Measurements from ENCODE around the gene SUN5.

DNA sequence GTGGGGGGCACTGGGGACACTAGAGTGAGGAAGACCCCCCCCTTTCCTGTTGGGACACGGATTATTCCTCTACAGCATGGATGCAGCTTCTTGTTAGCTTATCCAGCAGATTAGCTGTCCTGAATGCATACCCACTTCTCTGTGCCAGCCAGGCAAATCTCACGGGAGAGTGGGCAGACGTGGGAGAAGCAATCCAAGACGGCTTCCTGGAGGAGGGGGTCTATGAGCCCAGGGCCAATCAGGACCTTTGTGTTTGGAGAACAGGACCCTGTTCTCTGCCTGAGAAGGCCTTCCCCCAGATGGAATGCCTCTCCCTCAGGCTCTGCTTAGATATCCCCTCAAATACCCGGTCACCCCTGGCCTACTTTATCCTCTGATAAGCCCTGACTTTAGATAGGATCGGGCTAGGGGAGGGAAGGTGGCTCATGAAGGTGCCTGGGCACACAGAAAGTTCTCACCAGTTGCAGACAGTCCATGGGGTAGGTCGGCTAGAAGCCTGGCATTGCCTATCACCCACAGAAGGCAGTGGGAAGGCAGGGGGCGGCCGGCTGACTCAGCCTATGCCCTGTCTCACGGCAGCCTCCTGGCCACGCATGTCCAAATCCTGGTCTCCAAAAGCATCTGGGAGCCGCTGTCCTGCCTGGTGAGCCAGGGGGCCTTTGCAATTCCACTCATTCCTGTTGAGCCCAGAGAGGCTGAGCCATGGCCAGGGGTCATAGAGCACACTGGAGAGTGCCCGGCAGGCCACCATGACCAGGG, 34.7 kb downstream of the SUN5 start:
- TF ChIP-seq, protein P1, sequence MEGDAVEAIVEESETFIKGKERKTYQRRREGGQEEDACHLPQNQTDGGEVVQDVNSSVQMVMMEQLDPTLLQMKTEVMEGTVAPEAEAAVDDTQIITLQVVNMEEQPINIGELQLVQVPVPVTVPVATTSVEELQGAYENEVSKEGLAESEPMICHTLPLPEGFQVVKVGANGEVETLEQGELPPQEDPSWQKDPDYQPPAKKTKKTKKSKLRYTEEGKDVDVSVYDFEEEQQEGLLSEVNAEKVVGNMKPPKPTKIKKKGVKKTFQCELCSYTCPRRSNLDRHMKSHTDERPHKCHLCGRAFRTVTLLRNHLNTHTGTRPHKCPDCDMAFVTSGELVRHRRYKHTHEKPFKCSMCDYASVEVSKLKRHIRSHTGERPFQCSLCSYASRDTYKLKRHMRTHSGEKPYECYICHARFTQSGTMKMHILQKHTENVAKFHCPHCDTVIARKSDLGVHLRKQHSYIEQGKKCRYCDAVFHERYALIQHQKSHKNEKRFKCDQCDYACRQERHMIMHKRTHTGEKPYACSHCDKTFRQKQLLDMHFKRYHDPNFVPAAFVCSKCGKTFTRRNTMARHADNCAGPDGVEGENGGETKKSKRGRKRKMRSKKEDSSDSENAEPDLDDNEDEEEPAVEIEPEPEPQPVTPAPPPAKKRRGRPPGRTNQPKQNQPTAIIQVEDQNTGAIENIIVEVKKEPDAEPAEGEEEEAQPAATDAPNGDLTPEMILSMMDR (IDR thresholded peaks at IDR 0.05): no peak
- no peak for TF ChIP-seq POLR2A (IDR thresholded peaks at IDR 0.05)

Data from testis (tissue), 2 donors.